Measurements from ENCODE around the gene MYL6. TPM values are rescaled to one million over a fixed set of nuclear protein-coding genes. Genes with fewer than 3 reads are reported as not detected.

Gene MYL6
- total RNA-seq, 4 donors from 2014 or later, result 1,233 to 3,440 (median 2,458) TPM

GRCh38 chr12:56178347-56178746 is 20.2 kb downstream of the MYL6 start:
- Histone ChIP-seq H3K36me3 (peaks cover 0 to 82% (median 38%) of the 10 kb centered on the region in 4 donors), H3K27ac (no peak overlapping the region), H3K27me3 (no peaks in the 10 kb centered on the region), H3K4me3 (no peak overlapping the region), H3K4me1 (no peaks in the 10 kb centered on the region), H3K9me3 (no peaks in the 10 kb centered on the region)
- TF ChIP-seq POLR2A (IDR thresholded peaks at IDR 0.05) (no peak), CTCF (IDR thresholded peaks at IDR 0.05) (no peak), POLR2AphosphoS5 (IDR thresholded peaks at IDR 0.05) (no peak), EP300 (IDR thresholded peaks at IDR 0.05; ENCODE audit: low read depth) (no peak)
- WGBS, 2 donors (ENCODE audit: low coverage in 1 of 2), result 91% methylated on average over 3 of the region's 3 CpGs; no CpG with 5 or more reads in 1 of the 2 donors
- intact Hi-C loops (cut with DNase I; ENCODE audit: low total_unique reads), result no loop called here
- DNase-seq, result no peak
- in situ Hi-C loops (cut with MboI; ENCODE audit: low pct_ligation_motif_present in 1 of 4, low pct_unique_long_range_greater_than_20kb in 1 of 4, low sequenced_read_pairs in 3 of 4), result no loop called here

GRCh38 chr12:56186957-56187356 is 28.8 kb downstream of the MYL6 start:
- Histone ChIP-seq H3K27ac (peak overlapping the region in 2 of 4 donors; percentile 15 to 99), H3K36me3 (peaks cover 0 to 38% (median 18%) of the 10 kb centered on the region in 4 donors), H3K4me1 (peaks cover 12 to 28% (median 22%) of the 10 kb centered on the region in 4 donors), H3K9me3 (no peaks in the 10 kb centered on the region), H3K4me3 (no peak overlapping the region), H3K27me3 (no peaks in the 10 kb centered on the region)
- DNase-seq, result no peak
- 59 to 69% methylated on average over 2 of the region's 2 CpGs for WGBS, 2 donors (ENCODE audit: low coverage in 1 of 2)
- in situ Hi-C loops (cut with MboI; ENCODE audit: low pct_ligation_motif_present in 1 of 4, low pct_unique_long_range_greater_than_20kb in 1 of 4, low sequenced_read_pairs in 3 of 4), result loop anchor here in 2 of 4 donors (5.0 to 10.0 kb wide), 2 partner anchors 55 to 62 kb away; partner anchors contain the start of gene ESYT1 (in 1 of the 2)
- TF ChIP-seq CTCF (IDR thresholded peaks at IDR 0.05), result no peak
- TF ChIP-seq EP300 (IDR thresholded peaks at IDR 0.05; ENCODE audit: low read depth), result no peak
- no peak for TF ChIP-seq POLR2A (IDR thresholded peaks at IDR 0.05)
- TF ChIP-seq POLR2AphosphoS5 (IDR thresholded peaks at IDR 0.05), result no peak
- intact Hi-C loops (cut with DNase I; ENCODE audit: low total_unique reads), result no loop called here

- Histone ChIP-seq H3K4me3 (peak overlapping the region; percentile 87 to 99 (median 98)), H3K27ac (peak overlapping the region; percentile 95 to 100 (median 99)), H3K27me3 (no peaks in the 10 kb centered on the region), H3K36me3 (peaks cover 0 to 26% (median 12%) of the 10 kb centered on the region in 4 donors), H3K4me1 (peaks cover 12 to 28% (median 22%) of the 10 kb centered on the region in 4 donors), H3K9me3 (no peaks in the 10 kb centered on the region)
- TF ChIP-seq POLR2AphosphoS5 (IDR thresholded peaks at IDR 0.05) (no peak), CTCF (IDR thresholded peaks at IDR 0.05) (no peak), POLR2A (IDR thresholded peaks at IDR 0.05) (no peak), EP300 (IDR thresholded peaks at IDR 0.05; ENCODE audit: low read depth) (no peak)
- DNase-seq, result no peak
- intact Hi-C loops (cut with DNase I; ENCODE audit: low total_unique reads) (loop anchor here (2.0 kb wide), 1 partner anchor 69 kb away; the partner anchor contains the start of gene ZC3H10), in situ Hi-C loops (cut with MboI; ENCODE audit: low pct_ligation_motif_present in 1 of 4, low pct_unique_long_range_greater_than_20kb in 1 of 4, low sequenced_read_pairs in 3 of 4) (loop anchor here in 2 of 4 donors (5.0 to 10.0 kb wide), 2 partner anchors 56 to 63 kb away; partner anchors contain the start of gene ESYT1 (in 1 of the 2))
- WGBS, 2 donors (ENCODE audit: low coverage in 1 of 2), result 5 to 43% methylated on average over 1 to 10 of the region's 10 CpGs
These were observed 30.1 kb downstream of the MYL6 start for GRCh38 chr12:56188131-56188777.

GRCh38 chr12:56188778-56189098 is 30.6 kb downstream of the MYL6 start:
- peaks cover 0 to 23% (median 9%) of the 10 kb centered on the region in 4 donors for H3K36me3 ChIP-seq
- 1% methylated on average over 15 of the region's 17 CpGs; no CpG with 5 or more reads in 1 of the 2 donors for WGBS, 2 donors (ENCODE audit: low coverage in 1 of 2)
- no peak for DNase-seq
- intact Hi-C loops (cut with DNase I; ENCODE audit: low total_unique reads), result loop anchor here (2.0 kb wide), 1 partner anchor 70 kb away; the partner anchor contains the start of gene ZC3H10
- no peaks in the 10 kb centered on the region for H3K9me3 ChIP-seq
- H3K27ac ChIP-seq, result peak overlapping the region; percentile 95 to 100 (median 99)
- in situ Hi-C loops (cut with MboI; ENCODE audit: low pct_ligation_motif_present in 1 of 4, low pct_unique_long_range_greater_than_20kb in 1 of 4, low sequenced_read_pairs in 3 of 4), result loop anchor here in 2 of 4 donors (5.0 to 10.0 kb wide), 2 partner anchors 56 to 64 kb away; partner anchors contain the start of gene ESYT1 (in 1 of the 2)
- peak overlapping the region; percentile 87 to 99 (median 98) for H3K4me3 ChIP-seq
- TF ChIP-seq EP300 (IDR thresholded peaks at IDR 0.05; ENCODE audit: low read depth) (no peak), POLR2A (IDR thresholded peaks at IDR 0.05) (no peak)
- peaks cover 12 to 28% (median 22%) of the 10 kb centered on the region in 4 donors for H3K4me1 ChIP-seq
- no peaks in the 10 kb centered on the region for H3K27me3 ChIP-seq
